Stimulated activated naive CD4-positive, alpha-beta T cell (primary cell): ENCODE data around the gene MTTP.

Source experiments
- DNase-seq, 6 experiments: peaks; one replicate each; lab custom pipeline; 2025; lab: John Stamatoyannopoulos, UW

Gene MTTP

DNA sequence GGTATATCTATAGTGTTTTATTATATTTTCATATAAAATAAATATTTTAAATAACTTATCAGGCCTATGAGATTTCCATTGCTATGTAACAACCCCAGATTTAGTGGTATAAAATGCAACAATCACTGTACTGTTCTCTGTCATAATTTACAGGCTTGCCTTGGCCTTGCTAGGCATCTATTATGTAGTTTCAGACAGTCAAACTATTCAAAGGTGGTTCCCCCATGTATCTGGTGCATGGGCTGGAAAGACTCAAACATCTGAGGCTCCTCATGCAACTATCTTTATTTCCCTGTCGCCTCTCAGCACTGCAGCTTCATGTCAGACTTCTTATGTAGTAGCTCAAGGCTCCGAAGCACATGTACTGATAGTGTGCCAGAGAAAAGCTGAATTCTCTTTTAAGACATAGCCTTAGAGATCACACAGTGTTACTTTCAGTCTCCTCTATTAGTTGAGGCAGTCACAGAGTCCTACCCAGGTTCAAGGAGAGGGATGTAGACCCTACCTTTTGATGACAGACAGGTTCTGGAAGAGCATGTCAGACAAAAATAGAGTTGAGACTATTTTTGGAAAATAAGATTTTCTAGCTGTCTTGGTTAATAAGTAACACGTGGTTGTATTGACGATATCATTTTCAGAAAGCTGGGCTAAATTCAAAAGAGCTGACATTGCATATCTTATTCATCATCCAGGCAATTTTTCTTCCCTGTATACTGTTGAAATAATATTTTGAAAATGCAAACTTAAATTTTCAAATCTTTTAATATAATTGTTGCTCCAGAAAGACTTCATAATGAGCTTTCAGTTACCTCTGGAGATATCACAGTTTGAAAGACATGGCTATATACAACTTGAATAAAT is 19.4 kb downstream of the MTTP start:
- no peak for DNase-seq

DNA sequence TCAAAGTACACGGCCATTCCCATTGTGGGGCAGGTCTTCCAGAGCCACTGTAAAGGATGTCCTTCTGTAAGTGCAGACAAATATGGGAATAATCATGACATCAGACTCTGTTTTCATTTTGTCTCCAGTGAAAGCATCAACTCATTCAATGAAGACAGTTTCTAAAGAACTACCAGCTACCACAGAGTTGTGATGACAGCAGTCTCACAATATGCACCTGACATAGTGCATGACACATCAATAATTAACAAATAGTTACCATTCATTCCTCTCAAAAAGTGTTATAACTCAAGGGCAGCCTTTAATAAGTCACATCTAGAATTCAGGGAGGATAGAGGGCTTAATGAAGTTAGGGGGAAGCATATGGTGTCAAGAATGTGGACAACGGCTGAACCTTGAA is 20.2 kb downstream of the MTTP start:
- no peak for DNase-seq

DNA sequence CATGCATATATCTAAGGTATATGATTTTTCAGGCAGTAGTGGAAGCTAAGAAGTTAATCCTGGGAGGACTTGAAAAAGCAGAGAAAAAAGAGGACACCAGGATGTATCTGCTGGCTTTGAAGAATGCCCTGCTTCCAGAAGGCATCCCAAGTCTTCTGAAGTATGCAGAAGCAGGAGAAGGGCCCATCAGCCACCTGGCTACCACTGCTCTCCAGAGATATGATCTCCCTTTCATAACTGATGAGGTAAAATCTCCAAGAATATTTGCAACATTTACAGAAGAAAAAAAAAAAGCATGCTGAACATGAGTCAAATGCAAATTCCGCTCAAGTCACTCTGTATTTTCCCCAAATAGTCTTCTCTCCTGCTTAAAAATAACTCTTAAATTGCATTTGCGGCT is 32.1 kb downstream of the MTTP start:
- no peak for DNase-seq

- no peak for DNase-seq
Observed at GRCh38 chr4:99608417-99608816, 33.8 kb downstream of the MTTP start.

DNA sequence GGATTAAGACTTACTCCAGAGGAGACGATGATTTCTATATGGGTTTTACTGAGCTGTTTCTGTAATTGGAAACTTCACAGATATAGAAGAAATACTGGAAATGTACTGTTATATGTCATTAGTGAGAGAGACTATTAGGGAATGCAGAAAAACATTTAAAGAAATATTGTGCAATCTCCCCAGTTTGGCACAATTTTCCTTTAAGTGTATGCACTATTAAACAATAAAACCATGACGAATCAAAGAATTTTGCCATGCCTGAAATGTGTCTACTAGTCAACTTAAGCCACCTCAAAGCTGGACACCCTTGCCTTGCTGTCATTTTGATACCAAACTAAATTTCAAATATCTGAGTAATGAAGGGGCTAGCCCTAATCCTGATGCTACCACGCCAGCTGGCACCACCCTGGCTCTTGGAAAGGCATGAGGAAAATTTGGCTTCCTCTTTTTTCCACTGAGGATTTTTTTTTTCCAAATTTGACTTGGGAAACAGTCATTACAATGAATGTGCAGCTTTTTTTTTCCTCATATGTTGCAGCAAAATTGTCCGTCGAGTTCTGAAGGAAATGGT is 36.1 kb downstream of the MTTP start:
- no peak for DNase-seq

DNA sequence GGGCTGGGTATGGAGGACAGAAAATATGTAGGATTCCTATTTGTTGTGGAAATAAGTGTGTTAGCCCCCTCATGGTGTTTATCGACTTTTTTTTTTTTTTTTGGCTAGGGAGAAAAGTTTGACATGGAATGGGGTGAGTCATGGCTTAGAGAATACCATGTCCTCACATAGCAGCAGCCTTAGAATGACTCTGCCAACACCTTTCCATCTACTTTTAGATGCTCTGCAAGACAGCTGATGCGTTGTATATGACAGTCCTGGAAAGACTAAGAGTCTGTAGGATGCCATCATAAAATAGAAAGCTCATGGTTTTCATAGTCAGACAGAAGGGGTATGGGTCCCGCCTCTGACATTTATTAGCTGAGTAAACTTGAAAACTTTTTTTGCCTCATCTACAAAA is 37.7 kb downstream of the MTTP start:
- DNase-seq, result no peak

GRCh38 chr4:99612704-99613103 is 38.1 kb downstream of the MTTP start:
- no peak for DNase-seq

DNA sequence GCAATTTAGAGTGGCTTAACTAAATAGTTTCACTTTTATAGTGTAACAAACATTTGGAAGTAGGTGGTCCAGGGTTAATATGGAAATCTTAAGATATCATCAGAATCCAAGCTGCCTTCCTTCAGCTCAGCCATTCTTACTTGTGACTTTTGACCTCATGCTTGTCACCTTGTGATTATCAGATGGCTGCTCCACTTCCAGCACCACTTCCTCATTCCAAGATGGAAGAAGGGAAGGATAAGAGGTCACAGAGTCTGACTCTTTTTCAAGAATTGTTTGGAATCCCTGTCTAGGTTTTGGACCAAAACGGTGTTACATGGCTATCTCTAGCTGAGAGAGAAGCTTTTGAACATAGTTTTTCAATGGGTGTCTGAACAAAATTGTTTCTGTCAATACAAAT is 39.9 kb downstream of the MTTP start:
- no peak for DNase-seq

DNA sequence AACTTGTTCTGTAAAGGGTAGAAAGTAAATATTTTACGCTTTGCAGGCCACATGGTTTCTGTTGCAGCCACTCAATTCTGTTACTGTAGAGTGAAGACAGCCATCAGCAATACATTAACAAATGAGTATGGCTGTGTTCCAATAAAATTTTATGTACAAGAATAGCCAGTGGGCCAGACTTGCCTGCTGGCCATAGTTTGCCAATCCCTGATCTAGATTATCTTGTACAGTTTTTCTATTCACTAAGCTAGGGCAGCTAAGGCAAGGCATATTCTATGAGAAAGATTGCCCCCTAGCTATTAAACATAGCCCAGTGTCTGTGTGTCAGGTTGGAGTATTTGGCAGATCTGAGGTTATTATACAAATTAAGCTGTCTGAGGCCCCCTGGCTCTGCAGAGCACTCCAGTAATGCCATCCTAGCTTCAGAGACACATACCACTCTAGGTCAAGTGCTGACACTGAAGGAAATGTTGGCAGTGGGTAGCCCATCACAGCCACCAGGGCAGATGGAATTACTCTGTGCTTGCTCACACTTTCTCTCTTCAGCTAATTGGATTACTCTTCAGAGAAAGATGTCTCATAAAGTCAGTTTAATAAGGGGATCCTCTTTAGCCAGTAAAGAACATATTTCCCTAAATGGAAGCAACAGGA is 40.7 kb downstream of the MTTP start:
- no peak for DNase-seq

- DNase-seq, result no peak
Observed at GRCh38 chr4:99617374-99617773, 42.8 kb downstream of the MTTP start.

DNA sequence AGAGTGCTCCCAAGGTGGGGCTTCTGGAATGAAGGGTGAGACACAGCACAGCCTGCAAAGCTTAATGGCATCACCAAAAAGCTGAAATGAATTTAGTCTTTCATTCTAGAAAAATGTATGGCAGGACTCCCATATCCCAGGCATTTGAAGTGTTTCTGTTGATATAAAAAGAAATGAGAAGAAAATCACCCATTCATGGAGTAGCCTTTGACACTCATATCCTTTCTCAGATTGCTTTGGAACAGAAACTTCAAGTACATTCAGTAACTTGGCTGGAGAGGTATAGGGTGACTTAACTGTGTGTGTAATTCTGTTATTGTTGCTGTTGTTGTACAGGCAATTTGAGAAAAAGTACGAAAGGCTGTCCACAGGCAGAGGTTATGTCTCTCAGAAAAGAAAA is 47.7 kb downstream of the MTTP start:
- DNase-seq, result no peak

DNA sequence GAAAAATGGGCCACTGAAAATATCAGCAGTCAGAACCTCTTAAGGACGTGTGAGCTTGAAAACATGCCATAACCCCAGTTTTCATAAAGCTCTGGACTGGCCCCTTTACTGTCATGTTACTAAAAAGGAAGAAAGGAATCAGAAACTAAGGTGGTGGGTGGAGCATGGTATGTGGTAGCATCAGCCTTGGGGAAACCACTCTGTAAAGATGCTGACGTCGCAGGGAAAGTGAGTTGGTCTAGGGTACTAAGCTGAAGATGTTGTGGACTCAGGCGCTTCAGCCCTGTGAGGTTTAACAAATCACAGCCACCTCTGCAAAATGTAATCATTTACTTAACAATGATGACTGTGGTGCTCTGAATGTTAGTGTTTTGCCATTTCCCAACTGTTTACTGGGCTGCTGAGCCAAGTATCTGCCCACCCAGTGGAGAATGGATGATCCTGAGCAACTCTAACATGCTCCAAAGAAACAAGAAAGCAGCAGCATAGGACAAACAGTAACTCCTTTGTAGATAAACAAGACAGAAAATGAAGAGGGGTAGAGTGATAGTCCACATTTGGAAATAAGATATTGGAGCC is 49.6 kb downstream of the MTTP start:
- no peak for DNase-seq

DNA sequence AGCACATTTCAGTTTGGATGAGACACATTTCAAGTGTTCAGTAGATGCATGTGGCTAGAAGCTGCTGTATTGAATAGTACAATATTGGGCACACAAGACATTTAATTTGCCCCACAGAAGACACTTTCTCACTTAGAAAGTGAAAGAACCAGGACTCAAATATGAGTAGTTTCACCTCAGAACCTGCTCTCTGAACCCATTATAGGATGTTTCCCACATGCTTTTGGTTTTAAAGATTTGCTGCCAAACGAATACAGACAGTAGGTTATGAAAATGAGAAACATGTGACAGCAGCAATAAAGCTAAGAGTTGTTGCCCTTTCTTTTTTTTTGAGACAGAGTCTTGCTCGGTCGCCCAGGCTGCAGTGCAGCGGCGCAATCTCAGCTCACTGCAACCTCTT is 50.7 kb downstream of the MTTP start:
- DNase-seq, result no peak

DNA sequence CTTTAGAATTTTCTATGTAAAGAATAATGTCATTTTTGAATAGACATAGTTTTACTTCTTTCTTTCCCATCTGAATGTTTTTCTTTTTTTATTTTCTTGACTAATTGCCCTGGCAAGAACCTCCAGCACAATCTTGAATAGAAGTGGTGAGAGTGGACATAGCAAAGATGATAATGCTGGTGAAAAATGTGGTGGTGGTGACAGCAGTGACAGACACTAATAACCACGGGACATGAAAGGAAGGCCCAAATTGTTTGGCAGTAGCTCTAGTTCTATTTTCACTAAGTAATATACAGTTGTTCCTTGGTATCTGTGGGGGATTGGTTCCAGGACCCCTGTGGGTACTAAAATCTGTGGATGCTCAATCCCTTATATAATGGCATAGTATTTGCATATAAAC is 53.4 kb downstream of the MTTP start:
- DNase-seq, result no peak

- no peak for DNase-seq
Observed at GRCh38 chr4:99629962-99630554, 55.4 kb downstream of the MTTP start.

DNA sequence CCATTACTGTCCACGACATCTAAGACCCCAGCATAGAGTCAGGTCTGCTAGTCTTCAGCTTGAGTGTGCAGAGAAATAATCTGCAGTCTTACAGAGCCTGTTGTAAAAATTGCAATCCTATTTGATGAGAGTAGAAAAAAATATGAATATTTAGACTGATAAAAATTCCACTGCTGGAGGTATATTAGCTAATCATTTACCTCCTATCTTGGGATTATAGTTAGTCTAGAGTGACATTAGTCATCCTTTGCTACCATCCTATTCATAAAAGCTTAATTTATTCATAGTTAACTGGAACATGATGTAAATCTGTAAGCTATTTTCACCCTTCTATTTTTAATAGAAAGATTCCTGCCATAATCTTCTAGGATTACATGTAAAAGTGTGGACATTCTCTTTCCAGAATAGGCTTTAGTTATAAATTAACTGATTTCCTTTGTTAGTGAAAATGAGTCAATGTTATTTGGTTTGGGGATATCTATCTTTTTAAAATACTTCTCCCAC is 56.3 kb downstream of the MTTP start:
- no peak for DNase-seq

- no peak for DNase-seq
Observed at GRCh38 chr4:99633772-99634171, 59.1 kb downstream of the MTTP start.

DNA sequence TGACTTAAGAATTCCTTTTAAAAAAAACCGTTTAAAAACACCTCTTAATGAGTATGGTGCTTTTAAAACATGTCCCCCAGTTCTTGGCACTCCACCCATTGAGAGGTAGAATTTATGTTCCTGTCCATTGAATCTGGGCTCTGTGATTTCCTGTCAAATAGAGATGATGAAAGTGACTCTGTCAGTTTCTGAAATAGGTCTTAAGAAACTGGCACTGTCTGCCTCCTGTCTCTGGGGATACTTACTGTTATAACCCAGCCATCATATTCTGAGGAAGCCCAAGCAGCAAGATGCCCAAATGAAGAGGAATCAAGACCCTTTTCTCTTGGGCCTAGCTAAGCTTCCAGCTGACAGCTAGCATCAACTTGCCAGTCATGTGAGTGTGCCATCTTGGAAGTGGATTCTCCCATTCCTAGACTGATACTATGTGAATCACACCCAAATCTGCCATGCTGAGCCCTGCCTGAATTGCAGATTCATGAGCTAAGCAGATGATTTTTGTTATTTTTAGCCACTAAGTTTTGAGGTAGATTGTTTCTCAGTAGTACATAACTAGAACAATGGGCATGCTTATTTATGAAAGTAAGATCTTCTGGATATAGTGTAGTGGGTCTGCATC is 60.2 kb downstream of the MTTP start:
- no peak for DNase-seq

GRCh38 chr4:99635601-99636000 is 61.0 kb downstream of the MTTP start:
- no peak for DNase-seq

DNA sequence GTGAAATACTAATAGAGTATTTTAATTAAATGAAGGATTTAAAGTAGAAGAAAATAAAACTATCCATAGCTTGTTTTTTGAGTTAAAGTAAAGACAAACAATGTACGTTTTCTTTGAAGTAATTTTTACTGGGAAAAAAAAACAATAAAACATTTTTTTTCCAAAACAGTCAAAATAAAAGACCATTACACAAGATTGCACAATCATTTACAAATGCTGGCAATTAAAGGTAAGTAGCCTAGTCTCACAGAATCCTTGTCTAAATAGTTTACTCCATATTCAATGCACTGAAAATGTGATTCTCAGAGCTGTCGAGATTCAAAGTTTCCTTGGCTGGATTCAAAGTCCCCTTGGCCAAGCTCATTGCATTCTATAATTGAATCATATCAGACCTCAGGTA is 61.8 kb downstream of the MTTP start:
- no peak for DNase-seq

GRCh38 chr4:99637174-99637573 is 62.5 kb downstream of the MTTP start:
- DNase-seq, result no peak

DNA sequence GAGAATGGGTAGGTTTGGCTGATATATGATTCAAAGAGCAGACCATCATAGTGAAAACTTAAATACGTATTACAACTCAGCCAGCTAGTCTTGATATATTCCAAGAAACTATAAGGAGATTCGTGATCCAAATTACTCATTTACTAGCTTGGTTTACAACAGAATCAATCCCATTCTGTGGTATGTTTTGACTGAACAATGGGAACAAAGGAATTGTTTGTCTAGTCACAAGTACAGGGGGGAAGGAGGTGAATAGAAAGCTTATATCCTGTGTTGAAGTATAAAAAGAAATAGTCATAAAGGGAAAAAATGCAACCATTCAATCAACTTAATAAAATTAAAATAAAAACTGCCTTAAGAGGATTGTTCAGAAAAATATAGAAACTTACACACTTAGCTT is 66.1 kb downstream of the MTTP start:
- no peak for DNase-seq
